HFFc6 (cell line): ENCODE measurements around the gene TTLL1. TPM values are rescaled to one million over a fixed set of nuclear protein-coding genes. Genes with fewer than 3 reads are reported as not detected.

Experiments used
- DNase-seq: peaks from one replicate; pipeline ENCODE4 v3.0.0-alpha.2; 2018
- H3K27ac Mint-ChIP-seq: 2 replicates; pipeline ENCODE4 v1.8.0; 2020; ENCODE audit warnings: mild to moderate bottlenecking, mixed read lengths
- H3K27me3 Mint-ChIP-seq: 2 replicates; pipeline ENCODE4 v1.8.0; 2021; ENCODE audit warnings: mild to moderate bottlenecking, moderate library complexity, mixed read lengths; ENCODE audit not compliant: insufficient read depth
- H3K36me3 Mint-ChIP-seq: 2 replicates; pipeline ENCODE4 v1.8.0; 2021; ENCODE audit warnings: low read depth, mixed read lengths
- H3K4me1 Mint-ChIP-seq: 2 replicates; pipeline ENCODE4 v1.8.0; 2020; ENCODE audit warnings: low read depth, mixed read lengths
- H3K4me3 Mint-ChIP-seq: 2 replicates; pipeline ENCODE4 v1.8.0; 2020; ENCODE audit warnings: mild to moderate bottlenecking, moderate library complexity, mixed read lengths
- H3K9me3 Mint-ChIP-seq: 2 replicates; pipeline ENCODE4 v1.8.0; 2020; ENCODE audit warnings: mild to moderate bottlenecking, mixed read lengths
- total RNA-seq, 6 experiments: library from RNA; stranded (reverse); fragmentation: NEBNext Ultra II Directional; extraction: Animal tissue kit (Norgen Biotek cat#: 25700); gene quantifications; 2 replicates in 1 of 6; 3 replicates in 5 of 6; pipeline ENCODE4 v1.2.3, GENCODE V29; 2021
- TF ChIP-seq, protein P1 (sequence below): fragments of 200-600 bp; sonication (generic); IDR thresholded peaks from 2 replicates; pipeline ENCODE4 v1.5.0; 2021; ENCODE audit warnings: antibody characterized with exemption, mild to moderate bottlenecking

The TTLL1 gene
- total RNA-seq, 6 experiments from 2014 or later = 5.7 to 7.7 (median 6.5) TPM

DNA sequence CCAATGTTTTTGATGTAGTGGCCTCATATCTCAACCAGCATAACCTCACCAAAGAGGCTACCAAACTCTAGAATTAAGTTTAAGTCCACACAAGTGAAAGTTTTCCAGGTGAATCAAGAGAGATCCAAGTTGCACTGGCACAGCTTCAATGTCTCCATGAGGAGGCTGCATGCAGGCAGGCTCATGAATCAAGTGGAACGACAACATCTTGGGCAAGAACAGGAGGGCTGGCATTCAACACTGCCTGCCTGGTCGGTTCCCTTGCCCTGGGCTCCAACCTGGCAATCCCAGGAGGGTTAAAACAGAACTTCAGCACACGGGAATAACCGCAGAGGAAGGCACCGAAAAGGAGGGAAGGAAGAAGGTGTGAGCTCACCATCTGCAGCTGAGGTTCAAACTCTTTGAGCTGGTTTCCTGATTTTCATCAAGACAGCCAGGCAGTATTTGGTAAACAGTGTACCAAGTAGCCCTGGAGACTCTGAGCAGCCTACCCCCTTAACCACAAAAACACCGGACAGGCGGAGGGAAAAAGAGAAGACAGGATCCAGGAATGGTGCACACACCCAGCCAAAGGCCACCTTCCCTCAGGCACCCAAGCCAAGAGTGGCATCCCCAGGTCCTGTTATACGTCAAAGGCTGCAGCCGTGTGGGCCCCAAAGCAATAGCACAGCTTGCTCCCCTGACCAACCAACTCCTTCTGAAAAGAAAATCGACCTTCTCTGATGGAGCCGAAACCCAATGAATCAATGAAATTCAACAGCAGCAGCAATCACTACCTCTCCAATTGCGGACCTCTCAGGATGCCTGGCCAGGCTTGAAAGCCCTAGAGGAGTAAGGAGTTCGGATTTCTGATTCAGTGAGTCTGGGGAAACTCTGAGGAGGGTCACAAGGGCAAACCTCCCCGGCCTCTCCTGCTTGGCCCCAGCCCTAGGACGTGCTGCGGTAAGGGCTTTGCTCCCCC lies 75.6 kb downstream of the TTLL1 start:
- H3K27me3 Mint-ChIP-seq = peaks cover 7% of the 10 kb centered on the region
- peak overlapping the region; percentile 77 for H3K27ac Mint-ChIP-seq
- DNase-seq = peak; percentile 41

DNA sequence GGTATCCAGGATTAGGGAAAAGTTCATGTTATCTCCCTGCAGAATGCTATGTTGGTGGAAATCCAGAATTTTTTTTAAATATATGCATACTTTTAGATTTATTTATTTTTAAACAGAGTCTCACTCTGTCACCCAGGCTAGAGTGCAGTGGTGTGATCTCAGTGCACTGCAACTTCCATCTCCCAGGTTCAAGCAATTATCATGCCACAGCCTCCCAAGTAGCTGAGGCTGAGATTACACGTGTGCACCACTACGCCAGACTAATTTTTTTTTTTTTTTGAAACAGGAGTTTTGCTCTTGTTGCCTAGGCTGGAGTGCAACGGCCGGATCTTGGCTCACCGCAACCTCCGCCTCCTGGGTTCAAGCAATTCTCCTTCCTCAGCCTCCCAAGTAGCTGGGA lies 76.8 kb downstream of the TTLL1 start:
- peaks cover 8% of the 10 kb centered on the region for H3K27me3 Mint-ChIP-seq
- no peaks in the 10 kb centered on the region for H3K9me3 Mint-ChIP-seq
- DNase-seq = no peak
- H3K27ac Mint-ChIP-seq = no peak overlapping the region
- TF ChIP-seq, protein P1, sequence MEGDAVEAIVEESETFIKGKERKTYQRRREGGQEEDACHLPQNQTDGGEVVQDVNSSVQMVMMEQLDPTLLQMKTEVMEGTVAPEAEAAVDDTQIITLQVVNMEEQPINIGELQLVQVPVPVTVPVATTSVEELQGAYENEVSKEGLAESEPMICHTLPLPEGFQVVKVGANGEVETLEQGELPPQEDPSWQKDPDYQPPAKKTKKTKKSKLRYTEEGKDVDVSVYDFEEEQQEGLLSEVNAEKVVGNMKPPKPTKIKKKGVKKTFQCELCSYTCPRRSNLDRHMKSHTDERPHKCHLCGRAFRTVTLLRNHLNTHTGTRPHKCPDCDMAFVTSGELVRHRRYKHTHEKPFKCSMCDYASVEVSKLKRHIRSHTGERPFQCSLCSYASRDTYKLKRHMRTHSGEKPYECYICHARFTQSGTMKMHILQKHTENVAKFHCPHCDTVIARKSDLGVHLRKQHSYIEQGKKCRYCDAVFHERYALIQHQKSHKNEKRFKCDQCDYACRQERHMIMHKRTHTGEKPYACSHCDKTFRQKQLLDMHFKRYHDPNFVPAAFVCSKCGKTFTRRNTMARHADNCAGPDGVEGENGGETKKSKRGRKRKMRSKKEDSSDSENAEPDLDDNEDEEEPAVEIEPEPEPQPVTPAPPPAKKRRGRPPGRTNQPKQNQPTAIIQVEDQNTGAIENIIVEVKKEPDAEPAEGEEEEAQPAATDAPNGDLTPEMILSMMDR = no peak
- H3K4me3 Mint-ChIP-seq = no peak overlapping the region
- peaks cover 65% of the 10 kb centered on the region for H3K4me1 Mint-ChIP-seq
- H3K36me3 Mint-ChIP-seq = no peaks in the 10 kb centered on the region; the same call in 1 of the 2 replicates

More for the DNA sequence above, 75.6 kb downstream of the TTLL1 start:
- no peaks in the 10 kb centered on the region for H3K9me3 Mint-ChIP-seq
- H3K36me3 Mint-ChIP-seq = no peaks in the 10 kb centered on the region; the same call in 1 of the 2 replicates
- peak overlapping the region; percentile 97 for H3K4me3 Mint-ChIP-seq
- peaks cover 62% of the 10 kb centered on the region for H3K4me1 Mint-ChIP-seq
- TF ChIP-seq, protein P1 = no peak

DNA sequence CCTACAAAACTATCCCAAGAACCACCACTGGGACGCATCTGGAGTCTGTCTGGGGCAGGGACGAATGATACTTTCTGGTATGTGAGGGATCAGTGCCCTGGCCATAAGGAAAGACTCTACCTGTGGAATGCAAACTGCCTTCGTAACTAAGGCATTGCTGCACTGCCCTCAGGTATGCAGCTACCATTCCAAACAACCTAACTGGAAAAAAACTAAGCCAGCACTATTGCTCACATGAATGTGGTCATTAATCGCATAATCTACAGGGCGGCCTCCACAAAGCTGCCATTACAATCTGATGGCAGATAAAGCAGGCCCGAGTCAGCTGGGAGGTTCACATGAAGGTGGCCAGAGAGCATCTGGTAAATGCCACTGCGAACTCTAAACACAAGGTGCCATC lies 78.1 kb downstream of the TTLL1 start:
- TF ChIP-seq, protein P1 = peak; percentile 4; the same call in 1 of the 2 replicates
- Mint-ChIP-seq H3K27ac (peak overlapping the region; percentile 26), H3K36me3 (no peaks in the 10 kb centered on the region; the same call in 1 of the 2 replicates), H3K9me3 (no peaks in the 10 kb centered on the region), H3K27me3 (peaks cover 10% of the 10 kb centered on the region), H3K4me3 (no peak overlapping the region), H3K4me1 (peaks cover 74% of the 10 kb centered on the region)
- DNase-seq = no peak

DNA sequence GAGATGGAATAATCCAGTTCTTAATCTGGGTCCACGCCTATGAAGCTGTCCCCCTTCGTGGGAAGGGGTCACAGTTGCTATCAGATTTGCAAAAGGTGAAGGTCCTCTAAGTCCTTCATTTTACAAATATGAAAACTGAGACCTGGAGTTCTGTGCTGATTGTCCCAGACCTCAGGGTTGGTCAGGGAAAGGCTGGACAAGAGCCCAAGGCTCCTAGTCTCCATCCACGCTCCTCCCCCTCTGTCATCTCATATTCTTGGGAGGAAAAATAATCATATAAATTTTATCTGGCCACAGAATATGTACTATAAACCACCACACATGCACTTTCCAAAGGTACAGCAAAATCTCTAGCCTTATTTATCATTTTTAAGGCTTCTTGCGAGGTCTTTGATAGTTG lies 79.7 kb downstream of the TTLL1 start:
- Mint-ChIP-seq H3K4me3 (no peak overlapping the region), H3K9me3 (no peaks in the 10 kb centered on the region), H3K4me1 (peaks cover 84% of the 10 kb centered on the region), H3K36me3 (no peaks in the 10 kb centered on the region; the same call in 1 of the 2 replicates), H3K27ac (peak overlapping the region; percentile 38; the same call in 1 of the 2 replicates), H3K27me3 (peaks cover 3% of the 10 kb centered on the region)
- TF ChIP-seq, protein P1 = no peak
- DNase-seq = no peak

DNA sequence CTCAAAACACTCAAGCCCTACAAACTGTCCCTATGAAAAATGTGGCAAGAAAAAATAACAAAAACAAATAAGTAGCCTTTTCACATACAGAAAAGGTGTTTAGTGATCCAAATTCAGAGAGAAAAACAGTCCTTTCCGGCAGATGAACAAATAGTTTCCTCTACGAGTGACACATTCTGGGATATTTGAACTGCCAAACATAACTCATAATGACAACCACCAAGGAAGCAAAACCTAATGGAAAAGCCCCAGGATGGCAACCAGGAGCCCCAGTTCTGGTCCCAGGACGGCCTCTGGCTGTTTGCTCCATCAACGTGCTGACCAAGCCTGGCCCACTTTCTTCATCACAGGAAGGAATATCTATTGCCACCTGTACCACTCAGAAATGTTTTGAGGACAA lies 80.3 kb downstream of the TTLL1 start:
- Mint-ChIP-seq H3K27ac (peak overlapping the region; percentile 38), H3K36me3 (no peaks in the 10 kb centered on the region; the same call in 1 of the 2 replicates), H3K4me1 (peaks cover 89% of the 10 kb centered on the region), H3K9me3 (no peaks in the 10 kb centered on the region), H3K4me3 (no peak overlapping the region), H3K27me3 (peaks cover 3% of the 10 kb centered on the region)
- TF ChIP-seq, protein P1 = no peak
- DNase-seq = no peak
